CD4-positive, alpha-beta T cell treated with Interleukin-4 for 4 hours (primary cell): ENCODE data around the gene GJC1.

Experiments used
- DNase-seq: peaks from one replicate; pipeline ENCODE4 v3.0.0-alpha.2; 2020

The GJC1 gene

GRCh38 chr17:44775838-44776621, 54.1 kb downstream of the GJC1 start:
- peak; percentile 98 for DNase-seq

DNA sequence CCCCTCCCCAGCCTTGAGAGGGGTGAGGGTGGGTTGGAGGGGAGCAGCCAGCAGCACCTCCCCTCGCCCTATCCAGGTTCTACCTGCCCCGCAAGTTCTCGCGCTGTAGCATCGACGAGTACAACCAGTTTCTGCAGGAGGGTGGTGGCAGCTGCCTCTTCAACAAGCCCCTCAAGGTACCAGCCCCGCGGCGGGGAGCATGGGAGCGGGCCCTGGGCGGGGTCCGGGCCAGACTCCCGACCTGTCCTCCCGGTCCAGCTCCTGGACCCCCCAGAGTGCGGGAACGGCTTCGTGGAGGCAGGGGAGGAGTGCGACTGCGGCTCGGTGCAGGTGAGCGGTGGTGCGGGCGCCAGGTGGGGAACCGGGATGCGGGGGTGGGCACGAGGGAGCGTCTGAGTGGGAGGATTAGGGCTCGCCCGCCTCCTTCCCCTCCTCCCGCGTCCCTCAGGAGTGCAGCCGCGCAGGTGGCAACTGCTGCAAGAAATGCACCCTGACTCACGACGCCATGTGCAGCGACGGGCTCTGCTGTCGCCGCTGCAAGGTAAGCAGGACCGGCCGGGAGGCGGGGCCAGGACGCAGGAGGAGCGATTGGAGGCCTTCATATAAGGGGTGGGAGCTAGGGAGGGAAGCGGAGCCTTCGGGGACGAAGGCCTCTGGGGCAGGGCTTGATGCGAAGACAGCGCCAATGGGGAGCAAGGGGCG, 54.8 kb downstream of the GJC1 start:
- DNase-seq, result peak; percentile 7

DNA sequence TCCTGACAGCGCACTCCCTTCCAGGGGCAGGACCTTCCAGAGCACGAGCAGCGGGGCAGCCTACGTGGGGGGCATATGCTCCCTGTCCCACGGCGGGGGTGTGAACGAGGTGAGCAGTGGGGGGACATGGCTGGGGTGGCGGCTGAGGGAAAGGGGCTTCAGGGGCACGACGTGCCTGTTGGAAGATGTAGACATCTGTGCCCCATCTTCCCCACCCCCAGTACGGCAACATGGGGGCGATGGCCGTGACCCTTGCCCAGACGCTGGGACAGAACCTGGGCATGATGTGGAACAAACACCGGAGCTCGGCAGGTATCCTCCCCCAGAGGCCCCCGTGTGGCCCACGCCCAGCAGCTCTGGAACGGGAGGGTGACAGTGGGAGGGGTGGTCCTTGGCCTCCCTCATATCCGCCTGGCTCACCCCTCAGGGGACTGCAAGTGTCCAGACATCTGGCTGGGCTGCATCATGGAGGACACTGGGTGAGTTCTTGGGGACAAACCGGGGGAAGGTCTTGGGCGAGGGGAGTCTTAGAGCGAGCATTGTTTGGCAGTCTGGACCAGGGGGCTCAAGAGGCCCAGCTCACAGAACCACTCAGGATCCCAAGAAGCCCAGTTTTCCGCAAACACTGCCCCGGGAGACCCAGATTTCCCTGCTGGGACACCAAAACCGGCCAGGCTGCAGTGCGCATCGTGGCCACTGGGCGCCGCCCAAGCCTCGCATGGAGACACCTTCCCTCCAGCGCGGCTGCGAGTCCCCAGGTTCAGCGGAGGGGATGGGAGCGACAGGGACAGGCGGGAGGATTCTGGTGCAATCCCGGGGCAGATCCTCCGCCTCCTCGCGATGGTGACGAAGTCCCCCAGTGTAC, 55.6 kb downstream of the GJC1 start:
- peak; percentile 78 for DNase-seq

- DNase-seq, result no peak
Measured at GRCh38 chr17:44773140-44773539, 56.9 kb downstream of the GJC1 start.

GRCh38 chr17:44772308-44773045, 57.6 kb downstream of the GJC1 start:
- no peak for DNase-seq

GRCh38 chr17:44770166-44770925, 59.7 kb downstream of the GJC1 start:
- DNase-seq, result no peak

GRCh38 chr17:44769647-44770084, 60.4 kb downstream of the GJC1 start:
- no peak for DNase-seq

- DNase-seq, result no peak
Measured at GRCh38 chr17:44769230-44769629, 60.9 kb downstream of the GJC1 start.

DNA sequence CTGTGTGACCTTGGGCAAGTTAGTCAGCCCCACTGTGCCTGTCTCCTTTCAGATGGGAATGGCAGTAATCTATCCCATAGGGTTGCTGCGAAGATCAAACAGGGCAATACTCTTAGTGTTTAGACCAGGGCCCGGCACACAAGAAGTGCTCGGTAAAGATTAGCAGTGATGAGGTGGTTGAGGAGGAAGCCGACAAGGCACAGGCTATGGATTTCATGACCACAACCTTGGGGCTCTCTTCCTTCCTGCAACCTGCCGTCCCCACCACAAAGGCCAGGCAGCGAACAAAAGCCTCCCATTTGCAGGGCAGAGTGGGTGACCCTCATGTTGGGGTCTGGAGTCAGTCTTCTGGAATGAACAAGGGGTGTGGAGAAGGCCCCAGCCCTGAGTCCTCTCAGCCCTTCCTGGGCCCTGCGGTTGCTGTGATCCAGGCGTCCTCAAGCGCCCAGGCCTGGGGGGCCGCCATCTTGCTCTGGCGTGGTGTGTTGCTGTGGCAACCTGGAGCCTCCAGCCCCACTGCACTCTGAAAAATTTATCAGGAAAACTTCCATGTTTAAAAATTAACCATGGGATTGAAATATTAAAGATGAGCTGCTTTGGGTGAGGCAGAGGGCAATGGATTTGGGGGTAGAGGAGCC, 61.5 kb downstream of the GJC1 start:
- DNase-seq, result no peak

GRCh38 chr17:44767493-44767892, 62.6 kb downstream of the GJC1 start:
- no peak for DNase-seq

GRCh38 chr17:44766409-44767038, 63.6 kb downstream of the GJC1 start:
- no peak for DNase-seq

GRCh38 chr17:44765965-44766364, 64.1 kb downstream of the GJC1 start:
- DNase-seq, result no peak

- no peak for DNase-seq
Measured at GRCh38 chr17:44763170-44763569, 66.9 kb downstream of the GJC1 start.

GRCh38 chr17:44761932-44762810, 67.9 kb downstream of the GJC1 start:
- no peak for DNase-seq

DNA sequence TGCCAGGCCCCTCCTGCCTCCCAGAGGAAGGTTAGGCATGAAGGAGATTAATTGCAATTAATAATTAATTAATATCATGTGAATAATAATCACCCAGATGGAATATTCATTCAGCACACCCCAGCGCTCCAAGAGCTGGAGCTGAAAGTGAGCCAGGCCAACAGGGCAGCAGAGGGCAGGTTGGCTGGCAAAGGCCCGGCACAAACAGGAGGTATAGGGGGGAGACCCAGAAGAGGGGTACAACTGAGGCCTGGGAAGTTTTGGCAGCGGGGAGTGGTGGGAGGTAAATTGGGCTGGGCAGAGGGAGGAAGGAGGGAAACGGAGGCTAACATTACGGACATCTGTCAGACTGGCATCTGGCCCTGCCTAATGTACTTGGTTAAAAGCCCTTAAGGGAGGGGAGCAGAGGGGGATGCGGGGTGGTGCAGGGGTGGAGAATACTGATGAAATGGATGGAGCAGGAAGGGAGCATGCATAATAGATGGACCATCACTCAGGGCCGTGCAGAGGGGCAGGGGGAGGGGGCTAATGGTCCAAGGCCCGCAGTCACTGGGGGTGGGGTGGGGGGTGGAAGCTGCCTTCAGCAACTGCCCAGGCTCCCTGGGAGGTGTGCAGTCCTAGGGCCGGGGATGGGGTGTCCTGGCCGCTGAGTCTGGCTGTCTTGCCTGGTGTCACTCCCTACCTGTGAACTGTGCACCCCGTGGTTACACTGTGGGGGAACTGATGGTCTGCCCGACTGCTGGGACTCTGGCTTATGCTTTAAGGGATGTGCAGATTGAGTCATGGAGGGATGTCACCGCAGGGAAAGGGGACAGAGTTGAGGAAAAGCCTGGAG, 69.4 kb downstream of the GJC1 start:
- DNase-seq, result no peak

GRCh38 chr17:44759916-44760243, 70.2 kb downstream of the GJC1 start:
- no peak for DNase-seq

- DNase-seq, result no peak
Measured at GRCh38 chr17:44759086-44759915, 70.8 kb downstream of the GJC1 start.
